ENCODE measurements around the gene RALY. TPM values are rescaled to one million over a fixed set of nuclear protein-coding genes. Genes with fewer than 3 reads are reported as not detected.

The RALY gene
- total and polyA plus RNA-seq, 11 donors, result 99.2 to 210 (median 106) TPM

GRCh38 chr20:34012330-34012729 is 18.6 kb downstream of the RALY start:
- Histone ChIP-seq H3K4me1 (peaks cover 0 to 96% (median 78%) of the 10 kb centered on the region in 12 donors), H3K27me3 (no peaks in the 10 kb centered on the region), H3K27ac (no peak overlapping the region), H3K36me3 (no peaks in the 10 kb centered on the region), H3K9me3 (no peaks in the 10 kb centered on the region), H3K4me3 (no peak overlapping the region)
- no peak for DNase-seq
- 89 to 92% (median 91%) methylated on average over 5 of the region's 5 CpGs for WGBS, 4 donors
- ATAC-seq, result no peak
- intact Hi-C loops (cut with DNase I), result no loop called here
- no peak for TF ChIP-seq CTCF (IDR thresholded peaks at IDR 0.05)
- TF ChIP-seq POLR2A (IDR thresholded peaks at IDR 0.05), result no peak

- no peak overlapping the region for H3K4me3 ChIP-seq
- H3K4me1 ChIP-seq, result peaks cover 0 to 97% (median 80%) of the 10 kb centered on the region in 12 donors
- WGBS, 4 donors, result 82 to 88% (median 84%) methylated on average over 3 of the region's 3 CpGs
- H3K27me3 ChIP-seq, result no peaks in the 10 kb centered on the region
- no peak overlapping the region for H3K27ac ChIP-seq
- intact Hi-C loops (cut with DNase I), result no loop called here
- H3K36me3 ChIP-seq, result no peaks in the 10 kb centered on the region
- TF ChIP-seq POLR2A (IDR thresholded peaks at IDR 0.05), result no peak
- TF ChIP-seq CTCF (IDR thresholded peaks at IDR 0.05), result no peak
- ATAC-seq (no peak), DNase-seq (no peak)
- H3K9me3 ChIP-seq, result no peaks in the 10 kb centered on the region
Measured at GRCh38 chr20:34012735-34013134, 19.0 kb downstream of the RALY start.

- intact Hi-C loops (cut with DNase I), result no loop called here
- Histone ChIP-seq H3K27me3 (no peaks in the 10 kb centered on the region), H3K27ac (no peak overlapping the region), H3K4me3 (no peak overlapping the region), H3K36me3 (no peaks in the 10 kb centered on the region), H3K9me3 (no peaks in the 10 kb centered on the region), H3K4me1 (peaks cover 3 to 98% (median 80%) of the 10 kb centered on the region in 12 donors)
- TF ChIP-seq POLR2A (IDR thresholded peaks at IDR 0.05) (no peak), CTCF (IDR thresholded peaks at IDR 0.05) (no peak)
- DNase-seq, result no peak
- 63 to 75% (median 65%) methylated on average over 2 of the region's 2 CpGs for WGBS, 4 donors
- no peak for ATAC-seq
Measured at GRCh38 chr20:34013554-34013953, 19.8 kb downstream of the RALY start.

GRCh38 chr20:34014878-34015277 is 21.2 kb downstream of the RALY start:
- H3K27ac ChIP-seq, result no peak overlapping the region
- WGBS, 4 donors, result 85 to 100% (median 94%) methylated on average over 1 of the region's 1 CpG
- TF ChIP-seq POLR2A (IDR thresholded peaks at IDR 0.05) (no peak), CTCF (IDR thresholded peaks at IDR 0.05) (no peak)
- no peak overlapping the region for H3K4me3 ChIP-seq
- DNase-seq (no peak), ATAC-seq (no peak)
- no peaks in the 10 kb centered on the region for H3K27me3 ChIP-seq
- no peaks in the 10 kb centered on the region for H3K9me3 ChIP-seq
- intact Hi-C loops (cut with DNase I), result no loop called here
- H3K36me3 ChIP-seq, result no peaks in the 10 kb centered on the region
- peaks cover 3 to 92% (median 75%) of the 10 kb centered on the region in 12 donors for H3K4me1 ChIP-seq

Measured in heart left ventricle (tissue), 16 donors.